Right cardiac atrium (tissue), 5 donors: ENCODE measurements around the gene RIN3. TPM values are rescaled to one million over a fixed set of nuclear protein-coding genes. Genes with fewer than 3 reads are reported as not detected.

Experiments used
- ATAC-seq, 2 donors: fragments of 200-7000 bp; cut with Tn5 transposase; one replicate each; pipeline versions ENCODE4 v1.8.0 to v1.9.1; 2020; ENCODE audit warnings: moderate library complexity in 2 of 2, mild to moderate bottlenecking in 1 of 2
- DNase-seq, 3 donors: peaks; one replicate each; pipeline ENCODE4 v3.0.0-alpha.2; 2020
- H3K27ac ChIP-seq: one replicate; pipeline ENCODE4 v1.5.1; 2013; ENCODE audit warnings: mild to moderate bottlenecking, low read length, control low read depth, moderate library complexity
- H3K27me3 ChIP-seq: one replicate; pipeline ENCODE4 v1.6.1; 2013; ENCODE audit not compliant: control insufficient read depth, insufficient read depth
- H3K4me1 ChIP-seq: one replicate; pipeline ENCODE4 v1.6.1; 2013; ENCODE audit warnings: low read length; ENCODE audit not compliant: control insufficient read depth, insufficient read depth
- H3K4me3 ChIP-seq: one replicate; pipeline ENCODE4 v1.5.1; 2013; ENCODE audit warnings: low read length, control low read depth
- H3K9me3 ChIP-seq: one replicate; pipeline ENCODE4 v1.6.1; 2013; ENCODE audit warnings: low read length; ENCODE audit not compliant: control insufficient read depth
- WGBS: extraction: QIAGEN DNeasy Blood & Tissue Kit; methylation state at CpG from one replicate; pipeline ENCODE4 v1.1.7; 2013; 5-methylcytosine and 5-hydroxymethylcytosine counted together
- intact Hi-C, 4 donors: fragments of 100-400 bp; cut with DNase I; formaldehyde crosslinking; loops; one replicate each; pipeline versions ENCODE4 v1.11.0 to v1.14.0; 2022 to 2023
- long read RNA-seq, 4 donors: library from polyadenylated mRNA; unstranded; transcript quantifications; one replicate each; pipeline ENCODE4 v2.0.0, GENCODE V29; 2020 to 2021
- polyA plus RNA-seq: library from polyadenylated mRNA; stranded (reverse); fragments of 200-250 nt; gene quantifications from one replicate; pipeline ENCODE4 v1.2.3, GENCODE V29; 2013
- total RNA-seq, 4 donors: library from RNA; stranded (reverse); fragmentation: NEBNext Ultra II Directional; extraction: Animal tissue kit (Norgen Biotek cat#: 25700); gene quantifications; one replicate each; pipeline ENCODE4 v1.2.1, GENCODE V29; 2021
- donor health status: healthy with polysubstance abuse.
- donor health status: DM: no; HTN: yes; CAD: no.
- donor health status: DM: no; HTN: no; CAD: no.
- donor health status: DM: no; HTN: yes; CAD: no; lungs with severe emphysema.
- donor health status: DM: yes; HTN: yes; CAD: no.

The RIN3 gene, protein sequence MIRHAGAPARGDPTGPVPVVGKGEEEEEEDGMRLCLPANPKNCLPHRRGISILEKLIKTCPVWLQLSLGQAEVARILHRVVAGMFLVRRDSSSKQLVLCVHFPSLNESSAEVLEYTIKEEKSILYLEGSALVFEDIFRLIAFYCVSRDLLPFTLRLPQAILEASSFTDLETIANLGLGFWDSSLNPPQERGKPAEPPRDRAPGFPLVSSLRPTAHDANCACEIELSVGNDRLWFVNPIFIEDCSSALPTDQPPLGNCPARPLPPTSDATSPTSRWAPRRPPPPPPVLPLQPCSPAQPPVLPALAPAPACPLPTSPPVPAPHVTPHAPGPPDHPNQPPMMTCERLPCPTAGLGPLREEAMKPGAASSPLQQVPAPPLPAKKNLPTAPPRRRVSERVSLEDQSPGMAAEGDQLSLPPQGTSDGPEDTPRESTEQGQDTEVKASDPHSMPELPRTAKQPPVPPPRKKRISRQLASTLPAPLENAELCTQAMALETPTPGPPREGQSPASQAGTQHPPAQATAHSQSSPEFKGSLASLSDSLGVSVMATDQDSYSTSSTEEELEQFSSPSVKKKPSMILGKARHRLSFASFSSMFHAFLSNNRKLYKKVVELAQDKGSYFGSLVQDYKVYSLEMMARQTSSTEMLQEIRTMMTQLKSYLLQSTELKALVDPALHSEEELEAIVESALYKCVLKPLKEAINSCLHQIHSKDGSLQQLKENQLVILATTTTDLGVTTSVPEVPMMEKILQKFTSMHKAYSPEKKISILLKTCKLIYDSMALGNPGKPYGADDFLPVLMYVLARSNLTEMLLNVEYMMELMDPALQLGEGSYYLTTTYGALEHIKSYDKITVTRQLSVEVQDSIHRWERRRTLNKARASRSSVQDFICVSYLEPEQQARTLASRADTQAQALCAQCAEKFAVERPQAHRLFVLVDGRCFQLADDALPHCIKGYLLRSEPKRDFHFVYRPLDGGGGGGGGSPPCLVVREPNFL
- 10 to 100 TPM; 10.3 to 15.2 (median 14.6) TPM for total RNA-seq
- 7.5 TPM for polyA plus RNA-seq
- long read RNA-seq, donor 1, partial matches to known transcripts: 18 of 20 reads
- long read RNA-seq, donor 1, other reads (novel, unspliced or antisense): 2 of 20 reads
- long read RNA-seq, donor 2, partial matches to known transcripts: 8 of 17 reads
- long read RNA-seq, donor 2, other reads (novel, unspliced or antisense): 6 of 17 reads
- long read RNA-seq, donor 3, partial matches to known transcripts: 25 of 32 reads
- long read RNA-seq, donor 3, other reads (novel, unspliced or antisense): 7 of 32 reads
- long read RNA-seq, donor 4, partial matches to known transcripts: 6 of 10 reads
- long read RNA-seq, donor 4, other reads (novel, unspliced or antisense): 3 of 10 reads

DNA sequence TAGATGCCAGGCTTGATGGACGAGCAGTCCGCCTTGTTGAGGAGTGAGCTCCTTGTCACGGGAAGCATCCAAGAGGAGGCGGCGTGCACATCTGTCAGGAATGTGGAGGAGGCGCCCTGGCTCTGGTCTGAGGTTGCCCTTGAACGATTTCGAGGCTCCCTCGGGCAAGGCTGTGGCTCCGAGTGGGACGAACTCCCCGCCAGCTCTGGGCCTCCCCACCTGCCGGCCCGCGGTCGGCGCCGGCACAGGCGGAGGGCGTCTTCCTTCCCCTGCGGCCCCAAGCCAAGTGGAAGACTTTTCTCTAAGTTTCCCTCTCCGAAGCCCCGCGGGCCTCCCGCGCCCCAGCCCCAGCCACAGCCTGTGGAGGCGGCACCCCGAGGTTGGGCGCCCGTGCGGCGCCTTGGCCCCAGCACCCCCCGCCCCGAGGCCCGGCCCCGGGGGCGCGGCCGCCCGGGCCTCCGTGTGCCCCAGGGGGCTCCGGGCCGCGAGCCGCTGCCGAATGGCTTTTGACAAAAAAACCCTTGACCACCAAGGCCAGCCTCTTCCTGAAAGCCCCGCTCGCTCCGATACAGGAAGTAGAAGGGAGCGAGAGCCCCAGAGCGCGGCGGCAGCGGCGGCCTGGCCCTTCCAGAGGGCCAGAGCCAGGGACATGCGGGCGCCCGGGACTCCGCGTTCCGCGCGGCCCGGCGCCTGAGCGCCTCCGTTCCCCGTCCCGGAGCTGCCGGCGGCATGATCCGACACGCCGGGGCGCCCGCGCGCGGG, at the start of gene RIN3:
Gene RIN3 (plus strand): TSS at position 578 of the 762 bp plus-strand sequence. CDS start 152 bp downstream, at position 730.
- peak; percentile 70 to 85 (median 85) for DNase-seq
- peak; percentile 73 to 76 for ATAC-seq
- Histone ChIP-seq H3K27ac (peak within 1 kb of the TSS; percentile 49), H3K4me1 (peaks cover 5% of the 10 kb centered on the region), H3K9me3 (no peaks in the 10 kb centered on the region), H3K27me3 (no peaks in the 10 kb centered on the region), H3K4me3 (peak within 1 kb of the TSS; percentile 77)
- intact Hi-C loops: no loop called here
- WGBS: 4% methylated on average over 79 of the region's 79 CpGs

DNA sequence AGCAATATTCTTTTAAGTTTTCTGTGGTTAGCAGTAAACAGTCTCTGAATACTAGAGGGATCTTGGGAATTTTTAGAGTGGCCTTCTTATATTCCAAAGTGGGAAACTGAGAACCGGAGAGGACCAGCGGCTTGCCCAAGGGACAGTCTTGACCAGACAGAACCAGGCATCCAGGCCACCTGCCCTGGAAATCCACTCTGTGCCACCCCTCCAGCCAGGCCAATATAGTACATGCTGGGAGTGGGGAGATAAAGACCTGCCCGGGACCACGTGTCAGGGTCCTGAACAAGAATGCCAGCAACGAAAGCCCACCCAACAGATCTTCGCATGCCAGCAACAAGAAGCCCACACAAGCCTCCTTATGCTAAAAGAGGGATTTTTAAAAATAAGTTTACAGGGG, 49.4 kb upstream of the RIN3 start:
- DNase-seq (peak in 1 of 3 donors; percentile 32), ATAC-seq (no peak)
- Histone ChIP-seq H3K4me3 (no peak overlapping the region), H3K27ac (no peak overlapping the region), H3K27me3 (no peaks in the 10 kb centered on the region), H3K4me1 (peaks cover 3% of the 10 kb centered on the region), H3K9me3 (peaks cover 2% of the 10 kb centered on the region)
- WGBS: 90% methylated on average over 6 of the region's 6 CpGs
- intact Hi-C loops: no loop called here

DNA sequence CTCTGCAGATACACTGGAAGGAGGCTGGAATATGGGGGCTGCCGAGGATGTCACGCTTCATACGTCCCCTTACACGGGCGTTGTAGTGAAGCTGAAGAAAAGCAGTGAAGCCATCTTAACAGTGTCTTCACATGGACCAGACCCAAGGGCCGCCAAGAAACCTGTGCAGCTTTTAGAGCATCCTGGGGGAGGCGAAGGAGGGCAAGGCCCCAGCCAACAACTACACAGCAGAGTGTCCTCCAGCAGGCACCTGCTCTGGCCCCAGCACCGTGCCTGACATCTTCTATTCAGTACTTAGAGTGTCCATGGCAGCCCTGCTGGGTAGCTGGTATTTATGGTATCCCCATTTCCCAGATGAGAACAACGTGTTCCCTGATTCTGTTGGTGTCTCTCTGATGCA, 48.9 kb upstream of the RIN3 start:
- Histone ChIP-seq H3K9me3 (peaks cover 2% of the 10 kb centered on the region), H3K4me1 (peaks cover 3% of the 10 kb centered on the region), H3K4me3 (no peak overlapping the region), H3K27ac (no peak overlapping the region), H3K27me3 (no peaks in the 10 kb centered on the region)
- intact Hi-C loops: no loop called here
- ATAC-seq: no peak
- WGBS: 91% methylated on average over 9 of the region's 9 CpGs
- peak in 1 of 3 donors; percentile 40 for DNase-seq

DNA sequence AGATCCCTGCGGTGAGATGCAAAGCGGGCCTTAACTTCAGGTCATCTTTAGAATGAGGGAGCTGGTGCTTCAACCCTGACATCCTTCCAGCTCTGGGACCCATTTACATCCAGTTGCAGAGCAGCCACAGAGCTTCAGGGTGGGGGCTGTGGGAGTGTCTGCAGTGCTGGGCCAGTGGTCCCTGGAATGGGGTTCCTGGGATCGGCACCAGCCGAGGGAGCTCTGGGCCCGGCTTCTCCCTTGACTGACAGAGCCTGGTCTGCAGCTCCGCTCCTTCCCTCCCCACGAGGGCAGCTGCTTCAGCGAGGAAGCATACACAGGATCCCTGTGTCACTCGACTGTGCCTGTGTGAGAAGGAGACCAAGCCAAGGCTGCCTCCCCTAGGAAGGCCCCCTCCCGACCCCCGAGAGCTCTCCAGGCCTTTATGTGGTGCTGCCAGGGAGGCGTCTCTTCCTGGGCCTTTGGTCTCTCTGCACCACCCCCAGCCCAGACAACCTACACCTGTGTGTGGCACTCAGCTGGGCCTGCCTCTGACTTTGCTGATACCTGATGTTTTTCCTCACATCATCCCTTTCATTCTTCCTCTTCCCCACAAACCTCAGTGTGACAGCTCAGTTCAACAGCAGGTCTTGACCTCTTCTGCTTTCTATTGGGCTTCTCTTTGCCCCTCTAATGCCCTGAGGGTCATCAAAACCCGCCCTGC, 48.1 kb upstream of the RIN3 start:
- intact Hi-C loops: loop anchor here in 1 of 4 donors (2.0 kb wide), 1 partner anchor 21 kb away; no protein-coding TSS in a partner anchor
- Histone ChIP-seq H3K4me1 (peaks cover 3% of the 10 kb centered on the region), H3K27me3 (no peaks in the 10 kb centered on the region), H3K27ac (no peak overlapping the region), H3K9me3 (peaks cover 2% of the 10 kb centered on the region), H3K4me3 (no peak overlapping the region)
- DNase-seq (peak in 1 of 3 donors; percentile 30), ATAC-seq (peak in 1 of 2 donors; percentile 30)
- WGBS: 81% methylated on average over 13 of the region's 13 CpGs

DNA sequence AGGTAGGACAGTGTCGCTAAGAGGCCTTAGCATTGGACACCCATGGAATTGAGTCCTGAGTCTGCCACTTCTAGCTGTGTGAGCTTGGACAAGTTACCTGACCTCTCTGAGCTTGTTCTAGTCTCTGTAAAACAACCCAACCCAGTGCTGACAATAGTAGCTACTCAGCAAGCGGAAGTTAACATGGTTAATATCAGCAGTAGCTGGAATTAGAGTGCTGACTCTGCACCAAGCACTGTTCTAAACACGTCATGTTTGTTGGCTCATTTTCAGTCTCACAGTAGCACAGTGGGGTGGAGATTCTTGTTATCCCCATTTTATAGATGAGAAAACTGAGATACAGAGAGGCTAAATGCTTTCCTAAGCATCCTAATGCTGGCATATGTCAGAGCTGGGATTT, 47.5 kb upstream of the RIN3 start:
- H3K9me3 ChIP-seq: peaks cover 2% of the 10 kb centered on the region
- DNase-seq: no peak
- intact Hi-C loops: loop anchor here in 1 of 4 donors (2.0 kb wide), 1 partner anchor 21 kb away; no protein-coding TSS in a partner anchor
- peaks cover 3% of the 10 kb centered on the region for H3K4me1 ChIP-seq
- no peaks in the 10 kb centered on the region for H3K27me3 ChIP-seq
- WGBS: 80% methylated on average over 3 of the region's 3 CpGs
- no peak overlapping the region for H3K4me3 ChIP-seq
- H3K27ac ChIP-seq: no peak overlapping the region
- peak; percentile 51 to 66 for ATAC-seq

DNA sequence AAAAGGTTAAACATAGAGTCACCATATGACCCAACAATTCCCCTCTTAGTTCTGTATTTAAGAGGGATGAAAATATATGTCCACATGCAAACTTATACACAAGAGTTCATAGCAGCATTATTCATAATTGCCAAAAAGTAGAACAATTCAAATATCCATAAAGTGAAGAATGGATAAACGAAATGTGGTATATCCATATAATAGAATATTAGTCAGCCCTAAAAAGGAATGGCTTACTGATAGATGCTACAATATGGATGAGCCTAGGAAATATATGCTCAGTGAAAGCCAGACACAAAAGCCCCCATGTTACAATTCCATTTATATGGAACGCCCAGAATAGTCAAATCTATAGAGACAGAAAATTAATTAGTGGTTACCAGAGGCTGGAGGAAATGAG, 44.1 kb upstream of the RIN3 start:
- Histone ChIP-seq H3K4me1 (no peaks in the 10 kb centered on the region), H3K27me3 (no peaks in the 10 kb centered on the region), H3K27ac (no peak overlapping the region), H3K9me3 (peaks cover 2% of the 10 kb centered on the region), H3K4me3 (no peak overlapping the region)
- intact Hi-C loops: no loop called here
- no peak for DNase-seq
- no peak for ATAC-seq
- 94% methylated on average over 2 of the region's 2 CpGs for WGBS

DNA sequence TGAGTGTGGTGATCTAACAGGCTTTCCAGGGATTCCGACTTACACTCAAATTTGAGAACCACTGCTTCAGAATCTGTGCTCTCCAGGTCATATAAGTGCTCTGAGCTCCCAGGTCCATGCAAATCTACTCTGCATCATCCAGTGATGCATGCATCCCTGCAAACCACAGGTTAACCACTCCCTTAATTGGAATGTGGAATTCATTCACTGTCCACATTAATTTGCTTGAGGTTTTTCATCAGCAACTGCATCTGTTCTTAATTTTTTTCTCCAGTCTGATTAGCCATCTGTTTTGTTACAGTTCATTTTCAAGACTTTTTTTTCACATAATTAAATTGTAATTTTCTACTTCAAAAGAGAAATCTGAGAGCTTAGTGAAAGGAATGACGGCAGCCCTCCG, 43.4 kb upstream of the RIN3 start:
- intact Hi-C loops: no loop called here
- H3K4me1 ChIP-seq: no peaks in the 10 kb centered on the region
- no peak overlapping the region for H3K4me3 ChIP-seq
- no peaks in the 10 kb centered on the region for H3K27me3 ChIP-seq
- no peak for ATAC-seq
- 94% methylated on average over 3 of the region's 3 CpGs for WGBS
- no peak overlapping the region for H3K27ac ChIP-seq
- DNase-seq: no peak
- peaks cover 2% of the 10 kb centered on the region for H3K9me3 ChIP-seq

DNA sequence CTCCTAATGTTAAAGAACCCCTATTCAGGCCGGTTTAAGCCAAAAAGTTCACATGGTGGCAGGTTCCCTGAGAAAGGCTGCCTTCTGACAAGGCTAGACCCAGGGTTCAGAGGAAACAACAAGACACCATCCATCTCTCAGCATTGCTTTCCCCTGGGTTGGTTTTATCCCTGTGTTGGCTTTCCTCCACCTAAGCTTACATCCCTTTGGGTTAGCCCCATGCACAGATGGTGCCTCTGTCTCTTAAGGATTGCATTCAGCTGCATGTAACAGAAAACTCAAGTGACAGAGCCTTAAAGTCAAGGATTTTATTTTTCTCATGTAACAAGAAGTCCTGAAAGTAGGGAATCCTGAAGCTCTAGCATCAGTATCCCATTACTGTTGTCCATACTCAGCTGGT, 42.8 kb upstream of the RIN3 start:
- Histone ChIP-seq H3K4me1 (no peaks in the 10 kb centered on the region), H3K27ac (no peak overlapping the region), H3K27me3 (no peaks in the 10 kb centered on the region), H3K4me3 (no peak overlapping the region), H3K9me3 (peaks cover 2% of the 10 kb centered on the region)
- ATAC-seq (no peak), DNase-seq (no peak)
- 94% methylated on average over 1 of the region's 1 CpG for WGBS
- intact Hi-C loops: no loop called here

DNA sequence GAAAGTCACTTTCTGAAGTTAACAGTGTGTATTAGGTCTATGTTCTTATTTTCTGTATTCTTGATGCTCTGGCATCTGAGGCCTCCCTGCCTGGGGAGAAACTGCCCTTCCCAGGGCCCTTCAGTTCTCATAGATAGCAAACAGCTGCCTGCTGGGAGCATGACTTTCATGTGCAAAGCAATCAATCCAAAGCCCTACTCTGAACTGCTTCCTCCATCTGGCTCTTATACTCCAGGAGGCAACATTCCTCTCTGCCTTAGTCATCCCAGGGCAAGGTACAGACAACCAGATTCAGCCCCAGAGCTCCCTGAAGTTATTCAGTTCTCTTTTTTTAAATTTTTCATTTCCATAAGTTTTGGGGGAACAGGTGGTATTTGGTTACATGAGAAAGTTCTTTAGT, 41.7 kb upstream of the RIN3 start:
- intact Hi-C loops: no loop called here
- DNase-seq (no peak), ATAC-seq (no peak)
- Histone ChIP-seq H3K27ac (no peak overlapping the region), H3K9me3 (peaks cover 2% of the 10 kb centered on the region), H3K4me1 (no peaks in the 10 kb centered on the region), H3K27me3 (no peaks in the 10 kb centered on the region), H3K4me3 (no peak overlapping the region)
